Measurements from ENCODE around the gene HSD3B2.

DNA sequence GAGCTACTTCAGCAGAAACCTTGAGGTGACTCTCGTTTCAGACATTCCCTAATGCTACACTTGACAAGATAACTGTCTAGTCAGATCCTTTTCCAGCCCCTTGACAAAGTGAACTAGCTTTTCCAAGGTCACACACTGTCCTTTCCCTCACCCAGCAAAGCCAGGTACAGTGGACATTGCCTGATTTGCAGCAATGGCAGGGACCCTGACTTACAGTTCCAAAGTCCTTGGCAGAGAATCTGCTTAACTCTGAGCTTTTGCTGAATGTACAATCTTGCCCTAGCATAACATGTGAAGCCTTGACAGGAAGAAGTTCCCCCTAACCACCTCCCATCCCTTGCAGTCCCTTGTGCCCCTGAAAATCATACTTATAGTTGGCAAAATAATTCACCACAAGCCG, 37.1 kb downstream of the HSD3B2 start:
- TF ChIP-seq, protein P1, sequence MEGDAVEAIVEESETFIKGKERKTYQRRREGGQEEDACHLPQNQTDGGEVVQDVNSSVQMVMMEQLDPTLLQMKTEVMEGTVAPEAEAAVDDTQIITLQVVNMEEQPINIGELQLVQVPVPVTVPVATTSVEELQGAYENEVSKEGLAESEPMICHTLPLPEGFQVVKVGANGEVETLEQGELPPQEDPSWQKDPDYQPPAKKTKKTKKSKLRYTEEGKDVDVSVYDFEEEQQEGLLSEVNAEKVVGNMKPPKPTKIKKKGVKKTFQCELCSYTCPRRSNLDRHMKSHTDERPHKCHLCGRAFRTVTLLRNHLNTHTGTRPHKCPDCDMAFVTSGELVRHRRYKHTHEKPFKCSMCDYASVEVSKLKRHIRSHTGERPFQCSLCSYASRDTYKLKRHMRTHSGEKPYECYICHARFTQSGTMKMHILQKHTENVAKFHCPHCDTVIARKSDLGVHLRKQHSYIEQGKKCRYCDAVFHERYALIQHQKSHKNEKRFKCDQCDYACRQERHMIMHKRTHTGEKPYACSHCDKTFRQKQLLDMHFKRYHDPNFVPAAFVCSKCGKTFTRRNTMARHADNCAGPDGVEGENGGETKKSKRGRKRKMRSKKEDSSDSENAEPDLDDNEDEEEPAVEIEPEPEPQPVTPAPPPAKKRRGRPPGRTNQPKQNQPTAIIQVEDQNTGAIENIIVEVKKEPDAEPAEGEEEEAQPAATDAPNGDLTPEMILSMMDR (IDR thresholded peaks at IDR 0.05) = no peak
- TF ChIP-seq POLR2AphosphoS5 (IDR thresholded peaks at IDR 0.05) (no peak), POLR2A (IDR thresholded peaks at IDR 0.05) (no peak)
